OCI-LY3 (cell line): ENCODE data around the gene SOAT2.

Experiments used
- H2AFZ ChIP-seq: fragments of 200-600, 300-600 bp; shearing (Covaris generic); 2 replicates; pipeline ENCODE4 v1.6.0; 2014; ENCODE audit warnings: antibody characterized with exemption, low read depth, low read length
- H3K27ac ChIP-seq: fragments of 200-600, 300-600 bp; sonication (generic); 2 replicates; pipeline ENCODE4 v1.5.1; 2014; ENCODE audit warnings: mild to moderate bottlenecking, low read length, moderate library complexity, mixed read lengths
- H3K27me3 ChIP-seq: fragments of 200-600, 300-600 bp; sonication (generic); 2 replicates; pipeline ENCODE4 v1.6.1; 2014; ENCODE audit warnings: low read depth, low read length, mixed read lengths
- H3K36me3 ChIP-seq: fragments of 200-600, 300-600 bp; sonication (generic); replicated peaks from 2 replicates; pipeline ENCODE3; 2014; ENCODE audit warnings: low read depth, low read length, mixed read lengths
- H3K4me1 ChIP-seq: fragments of 300-600, 200-600 bp; sonication (generic); 2 replicates; pipeline ENCODE4 v1.6.1; 2014; ENCODE audit warnings: low read length, mixed read lengths
- H3K4me2 ChIP-seq: fragments of 200-600, 300-600 bp; sonication (generic); 2 replicates; pipeline ENCODE4 v1.6.1; 2014; ENCODE audit warnings: low read length, mixed read lengths
- H3K4me3 ChIP-seq: fragments of 300-600, 200-600 bp; sonication (generic); 2 replicates; pipeline ENCODE4 v1.5.1; 2014; ENCODE audit warnings: antibody characterized with exemption, mild to moderate bottlenecking, low read length, moderate library complexity
- H3K79me2 ChIP-seq: fragments of 300-600, 200-600 bp; shearing (Covaris generic); 2 replicates; pipeline ENCODE4 v1.6.1; 2014; ENCODE audit warnings: mild to moderate bottlenecking, low read length, mixed read lengths
- H3K9ac ChIP-seq: fragments of 300-600, 200-600 bp; shearing (Covaris generic); 2 replicates; pipeline ENCODE4 v1.6.0; 2014; ENCODE audit warnings: mild to moderate bottlenecking, low read length, moderate library complexity
- H3K9me3 ChIP-seq: fragments of 200-600, 300-600 bp; shearing (Covaris generic); 2 replicates; pipeline ENCODE4 v1.6.1; 2014; ENCODE audit warnings: low read length, mixed read lengths; ENCODE audit not compliant: insufficient read depth
- H4K20me1 ChIP-seq: fragments of 200-600, 300-600 bp; sonication (generic); 2 replicates; pipeline ENCODE4 v1.6.1; 2016; ENCODE audit warnings: low read length, mixed read lengths; ENCODE audit not compliant: insufficient read depth
- EZH2phosphoT487 ChIP-seq: fragments of 200-600 bp; shearing (Covaris generic); IDR thresholded peaks from 2 replicates; pipeline ENCODE4 v1.6.1; 2018; ENCODE audit warnings: antibody characterized with exemption, mixed run types, low read depth
- TF ChIP-seq, protein P1 (sequence below): fragments of 200-600, 300-600 bp; sonication (generic); IDR thresholded peaks from 2 replicates; pipeline ENCODE4 v1.5.1; 2014; ENCODE audit warnings: antibody characterized with exemption, low read length, low read depth

SOAT2 gene

GRCh38 chr12:53062011-53062961 lies 41.0 kb upstream of the SOAT2 start:
- Histone ChIP-seq H3K4me3 (no peak overlapping the region), H3K4me2 (no peak overlapping the region), H2AFZ (no peak overlapping the region), H3K36me3 (peaks cover 11% of the 10 kb centered on the region), H3K27ac (no peak overlapping the region), H3K79me2 (no peaks in the 10 kb centered on the region), H3K9ac (no peak overlapping the region), H3K9me3 (no peaks in the 10 kb centered on the region), H3K4me1 (no peaks in the 10 kb centered on the region), H4K20me1 (no peaks in the 10 kb centered on the region), H3K27me3 (no peaks in the 10 kb centered on the region)
- TF ChIP-seq, protein P1, sequence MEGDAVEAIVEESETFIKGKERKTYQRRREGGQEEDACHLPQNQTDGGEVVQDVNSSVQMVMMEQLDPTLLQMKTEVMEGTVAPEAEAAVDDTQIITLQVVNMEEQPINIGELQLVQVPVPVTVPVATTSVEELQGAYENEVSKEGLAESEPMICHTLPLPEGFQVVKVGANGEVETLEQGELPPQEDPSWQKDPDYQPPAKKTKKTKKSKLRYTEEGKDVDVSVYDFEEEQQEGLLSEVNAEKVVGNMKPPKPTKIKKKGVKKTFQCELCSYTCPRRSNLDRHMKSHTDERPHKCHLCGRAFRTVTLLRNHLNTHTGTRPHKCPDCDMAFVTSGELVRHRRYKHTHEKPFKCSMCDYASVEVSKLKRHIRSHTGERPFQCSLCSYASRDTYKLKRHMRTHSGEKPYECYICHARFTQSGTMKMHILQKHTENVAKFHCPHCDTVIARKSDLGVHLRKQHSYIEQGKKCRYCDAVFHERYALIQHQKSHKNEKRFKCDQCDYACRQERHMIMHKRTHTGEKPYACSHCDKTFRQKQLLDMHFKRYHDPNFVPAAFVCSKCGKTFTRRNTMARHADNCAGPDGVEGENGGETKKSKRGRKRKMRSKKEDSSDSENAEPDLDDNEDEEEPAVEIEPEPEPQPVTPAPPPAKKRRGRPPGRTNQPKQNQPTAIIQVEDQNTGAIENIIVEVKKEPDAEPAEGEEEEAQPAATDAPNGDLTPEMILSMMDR: no peak
- no peak for TF ChIP-seq EZH2phosphoT487

DNA sequence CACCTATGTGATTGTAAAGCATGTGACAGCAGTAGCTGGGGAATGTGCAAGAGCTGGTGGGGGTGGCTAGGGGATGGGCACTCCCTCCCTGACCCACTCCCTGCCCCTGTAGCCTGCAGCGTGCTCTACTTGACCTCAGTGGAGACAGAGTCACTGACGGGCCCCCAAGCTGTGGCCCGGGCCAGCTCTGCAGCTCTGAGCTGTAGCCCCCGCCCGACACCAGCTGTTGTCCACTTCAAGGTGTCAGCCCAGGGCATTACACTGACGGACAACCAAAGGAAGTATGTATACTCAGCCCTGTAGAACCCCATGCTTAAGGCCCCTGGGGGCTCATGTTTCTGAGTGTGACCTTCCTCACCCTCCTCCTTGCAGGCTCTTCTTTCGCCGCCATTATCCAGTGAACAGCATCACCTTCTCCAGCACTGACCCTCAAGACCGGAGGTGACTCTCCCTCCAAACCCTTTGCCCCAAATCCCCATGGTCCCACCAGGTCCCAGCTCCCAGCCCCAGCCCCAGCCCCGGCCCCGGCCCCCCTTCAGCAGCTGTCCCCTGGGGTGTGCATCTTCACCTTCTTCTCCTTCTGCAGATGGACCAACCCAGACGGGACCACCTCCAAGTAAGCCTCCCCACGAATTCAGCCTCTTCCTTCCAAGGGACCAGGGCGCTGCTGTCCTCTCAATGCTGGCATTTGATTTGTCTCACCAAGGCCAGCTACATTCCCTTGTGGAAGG lies 40.1 kb upstream of the SOAT2 start:
- no peaks in the 10 kb centered on the region for H4K20me1 ChIP-seq
- no peak overlapping the region for H3K4me2 ChIP-seq
- no peak overlapping the region for H3K4me3 ChIP-seq
- no peaks in the 10 kb centered on the region for H3K9me3 ChIP-seq
- H3K36me3 ChIP-seq: peaks cover 11% of the 10 kb centered on the region
- TF ChIP-seq, protein P1: no peak
- TF ChIP-seq EZH2phosphoT487: no peak
- no peak overlapping the region for H3K27ac ChIP-seq
- no peaks in the 10 kb centered on the region for H3K4me1 ChIP-seq
- H2AFZ ChIP-seq: no peak overlapping the region
- no peaks in the 10 kb centered on the region for H3K27me3 ChIP-seq
- H3K79me2 ChIP-seq: no peaks in the 10 kb centered on the region
- no peak overlapping the region for H3K9ac ChIP-seq

- TF ChIP-seq EZH2phosphoT487: no peak
- TF ChIP-seq, protein P1: no peak
- Histone ChIP-seq H3K79me2 (no peaks in the 10 kb centered on the region), H2AFZ (no peak overlapping the region), H3K4me3 (no peak overlapping the region), H3K4me1 (no peaks in the 10 kb centered on the region), H3K4me2 (no peak overlapping the region), H3K27me3 (no peaks in the 10 kb centered on the region), H3K9me3 (no peaks in the 10 kb centered on the region), H3K27ac (no peak overlapping the region), H4K20me1 (no peaks in the 10 kb centered on the region), H3K36me3 (peaks cover 11% of the 10 kb centered on the region), H3K9ac (no peak overlapping the region)
These were observed 39.3 kb upstream of the SOAT2 start for GRCh38 chr12:53063708-53064612.
